NB4 (cell line): Measurements from ENCODE around the gene APPL2.

ENCODE experiments used
- POLR2A ChIP-seq: IDR thresholded peaks from 2 replicates; pipeline ENCODE4 v1.6.1; 2011; ENCODE audit warnings: mild to moderate bottlenecking; ENCODE audit not compliant: insufficient read length; ENCODE audit errors: extremely low read depth
- TF ChIP-seq, protein P1 (sequence below): IDR thresholded peaks from one replicate; pipeline ENCODE4 v1.5.1; 2012; ENCODE audit warnings: low read depth, low read length

- no peak for TF ChIP-seq POLR2A
- TF ChIP-seq, protein P1, sequence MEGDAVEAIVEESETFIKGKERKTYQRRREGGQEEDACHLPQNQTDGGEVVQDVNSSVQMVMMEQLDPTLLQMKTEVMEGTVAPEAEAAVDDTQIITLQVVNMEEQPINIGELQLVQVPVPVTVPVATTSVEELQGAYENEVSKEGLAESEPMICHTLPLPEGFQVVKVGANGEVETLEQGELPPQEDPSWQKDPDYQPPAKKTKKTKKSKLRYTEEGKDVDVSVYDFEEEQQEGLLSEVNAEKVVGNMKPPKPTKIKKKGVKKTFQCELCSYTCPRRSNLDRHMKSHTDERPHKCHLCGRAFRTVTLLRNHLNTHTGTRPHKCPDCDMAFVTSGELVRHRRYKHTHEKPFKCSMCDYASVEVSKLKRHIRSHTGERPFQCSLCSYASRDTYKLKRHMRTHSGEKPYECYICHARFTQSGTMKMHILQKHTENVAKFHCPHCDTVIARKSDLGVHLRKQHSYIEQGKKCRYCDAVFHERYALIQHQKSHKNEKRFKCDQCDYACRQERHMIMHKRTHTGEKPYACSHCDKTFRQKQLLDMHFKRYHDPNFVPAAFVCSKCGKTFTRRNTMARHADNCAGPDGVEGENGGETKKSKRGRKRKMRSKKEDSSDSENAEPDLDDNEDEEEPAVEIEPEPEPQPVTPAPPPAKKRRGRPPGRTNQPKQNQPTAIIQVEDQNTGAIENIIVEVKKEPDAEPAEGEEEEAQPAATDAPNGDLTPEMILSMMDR, result no peak
Measured at GRCh38 chr12:105256921-105257320, 20.9 kb upstream of the APPL2 start.
